ENCODE measurements around the gene RNF150.
"Not testable (repeated sequence)": the region's sequence is repeated elsewhere in the genome, so short reads cannot be mapped to it uniquely, and the experiment has no call there.

The RNF150 gene

DNA sequence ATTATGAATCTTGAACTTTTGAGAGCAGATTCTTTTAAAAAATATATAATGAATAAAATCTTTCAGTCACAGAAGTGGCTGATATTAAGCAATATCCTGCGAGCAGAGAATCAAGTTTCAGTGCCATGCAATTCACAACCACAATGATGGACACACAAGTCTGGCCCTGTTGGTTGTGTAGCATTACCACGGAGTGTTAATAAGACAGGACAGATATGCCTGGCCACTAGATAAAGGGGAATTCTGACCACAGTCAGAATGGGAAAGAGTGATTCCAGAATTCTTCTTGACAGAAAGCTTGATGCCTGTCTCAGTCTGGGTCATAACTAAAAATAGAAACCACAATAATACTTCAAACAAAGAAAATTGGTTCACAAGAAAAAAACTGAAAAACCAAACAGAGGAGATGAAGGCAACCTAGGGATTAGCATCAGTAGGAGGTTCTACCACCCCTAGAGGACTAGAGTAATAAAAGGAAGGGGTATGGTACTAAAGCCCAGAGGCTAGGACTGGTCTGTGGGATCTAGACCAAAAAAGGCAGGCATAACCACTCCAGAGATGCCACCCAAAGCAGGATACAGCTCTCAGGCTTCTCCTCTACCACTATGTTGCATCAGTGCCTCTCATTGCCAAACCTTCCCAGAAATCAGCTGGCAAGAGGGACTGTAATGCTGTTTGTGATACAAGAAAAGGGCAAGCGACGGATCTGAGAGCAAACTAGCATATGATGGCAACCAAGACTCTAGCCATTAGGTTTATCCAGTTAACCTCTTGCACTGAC lies 59.0 kb downstream of the RNF150 start:
- no peak for DNase-seq

- DNase-seq: no peak
These were observed 66.6 kb downstream of the RNF150 start for GRCh38 chr4:141066690-141067089.

- no peak for DNase-seq
These were observed 67.4 kb downstream of the RNF150 start for GRCh38 chr4:141065872-141066271.

GRCh38 chr4:141062651-141063050 lies 70.6 kb downstream of the RNF150 start:
- DNase-seq: no peak

GRCh38 chr4:141058591-141059512 lies 74.4 kb downstream of the RNF150 start:
- DNase-seq: no peak

DNA sequence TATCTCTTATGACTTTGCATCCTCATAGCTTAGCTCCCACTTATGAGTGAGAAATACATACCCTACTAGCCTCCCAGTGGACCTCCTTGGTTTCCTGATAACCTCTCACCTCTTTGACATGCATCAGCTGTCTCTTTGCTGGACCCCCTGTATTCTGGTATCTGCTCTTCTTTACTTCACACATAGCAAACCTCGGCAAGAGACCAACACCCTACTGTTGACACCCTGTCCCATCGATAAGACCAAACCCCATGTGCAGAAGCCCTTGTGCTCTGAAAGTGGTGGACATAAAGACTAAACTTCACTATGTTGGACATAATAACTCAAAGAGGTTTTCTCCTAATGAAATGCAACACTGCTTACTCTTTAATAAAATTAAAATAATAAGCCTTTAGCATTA lies 75.7 kb downstream of the RNF150 start:
- DNase-seq: no peak

- DNase-seq: no peak
These were observed 76.8 kb downstream of the RNF150 start for GRCh38 chr4:141056473-141056872.

- no peak for DNase-seq
These were observed 78.8 kb downstream of the RNF150 start for GRCh38 chr4:141054446-141054845.

DNA sequence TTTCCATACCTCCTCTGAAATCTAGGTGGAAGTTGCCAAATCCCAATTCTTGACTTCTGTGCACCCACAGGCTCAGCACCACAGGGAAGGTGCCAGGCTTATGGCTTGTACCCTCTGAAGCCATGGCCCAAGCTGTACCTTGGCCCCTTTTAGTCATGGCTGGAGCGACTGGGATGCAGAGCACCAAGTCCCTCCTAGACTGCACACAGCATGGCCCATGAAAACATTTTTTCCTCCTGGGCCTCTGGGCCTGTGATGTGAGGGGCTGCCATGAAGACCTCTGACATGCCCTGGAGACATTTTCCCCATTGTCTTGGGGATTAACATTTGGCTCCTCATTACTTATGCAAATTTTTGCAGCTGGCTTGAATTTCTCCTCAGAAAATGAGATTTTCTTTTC lies 82.3 kb downstream of the RNF150 start:
- DNase-seq: not testable (repeated sequence)

DNA sequence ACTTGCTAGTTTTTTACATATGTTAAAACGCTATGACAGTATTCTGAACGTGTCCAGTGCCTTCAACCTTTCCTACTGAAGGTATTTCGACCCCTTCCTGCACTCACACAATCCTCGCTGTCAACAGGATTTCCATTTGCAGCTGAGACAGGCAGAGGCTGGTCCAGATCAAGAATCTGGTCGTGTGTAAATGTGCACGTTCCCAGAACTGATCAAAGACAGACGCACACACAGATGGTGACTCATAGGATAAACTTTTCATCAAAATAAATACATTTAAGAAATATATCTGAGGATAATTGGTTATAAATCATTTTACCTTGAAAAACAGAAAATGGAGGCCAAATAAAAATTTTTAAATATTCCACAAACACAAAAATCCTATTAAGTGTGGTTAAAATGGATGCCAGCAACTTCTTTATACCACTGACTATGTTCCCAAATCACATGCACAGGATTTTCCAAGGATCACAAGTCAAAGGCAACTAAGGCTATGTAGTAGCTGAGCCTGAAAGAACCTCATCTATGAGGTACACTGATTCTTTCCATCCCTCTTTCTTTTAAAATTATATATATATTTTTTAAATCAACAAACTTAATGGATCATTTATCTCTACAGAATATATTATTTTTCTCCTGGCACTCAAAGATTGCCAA lies 85.9 kb downstream of the RNF150 start:
- DNase-seq: no peak

GRCh38 chr4:141046255-141046654 lies 87.0 kb downstream of the RNF150 start:
- DNase-seq: no peak

DNA sequence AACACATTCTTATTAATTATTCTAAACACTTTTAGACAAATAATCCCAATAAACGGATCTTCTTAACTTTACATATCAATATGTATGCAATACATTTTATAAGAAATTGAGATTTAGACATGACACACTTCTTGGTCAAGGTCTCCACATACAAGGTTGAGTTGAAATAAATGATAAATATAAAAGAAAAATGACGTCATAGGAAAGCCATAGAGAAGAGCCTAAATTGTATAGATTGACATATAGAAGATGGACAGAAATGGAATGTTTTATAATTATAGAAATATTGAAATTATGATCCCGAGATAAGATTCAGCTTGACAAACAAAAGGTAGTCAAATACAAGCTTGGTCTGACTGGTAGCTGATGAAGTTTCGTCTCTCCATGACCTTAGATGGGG lies 87.4 kb downstream of the RNF150 start:
- DNase-seq: no peak

- no peak for DNase-seq
These were observed 92.2 kb downstream of the RNF150 start for GRCh38 chr4:141041021-141041476.

DNA sequence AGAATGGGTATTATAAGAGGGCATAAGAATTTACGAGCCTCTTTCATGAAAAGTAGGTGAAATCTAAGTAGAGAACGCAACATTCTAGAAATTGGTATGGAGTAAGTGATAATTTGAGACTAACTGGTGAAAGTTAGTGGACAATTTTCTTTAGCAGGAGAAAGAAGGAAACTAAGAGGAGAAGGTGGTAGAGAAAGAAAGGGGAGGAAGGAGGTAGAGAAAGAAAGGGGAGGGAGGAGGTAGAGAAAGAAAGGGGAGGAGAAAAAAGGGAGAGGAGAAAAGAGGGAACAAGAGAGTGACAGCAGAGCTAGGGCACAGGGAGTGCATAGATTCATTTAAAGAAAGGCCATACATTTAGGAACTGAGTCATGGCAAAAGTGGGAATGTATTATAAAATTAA lies 94.1 kb downstream of the RNF150 start:
- DNase-seq: no peak

DNA sequence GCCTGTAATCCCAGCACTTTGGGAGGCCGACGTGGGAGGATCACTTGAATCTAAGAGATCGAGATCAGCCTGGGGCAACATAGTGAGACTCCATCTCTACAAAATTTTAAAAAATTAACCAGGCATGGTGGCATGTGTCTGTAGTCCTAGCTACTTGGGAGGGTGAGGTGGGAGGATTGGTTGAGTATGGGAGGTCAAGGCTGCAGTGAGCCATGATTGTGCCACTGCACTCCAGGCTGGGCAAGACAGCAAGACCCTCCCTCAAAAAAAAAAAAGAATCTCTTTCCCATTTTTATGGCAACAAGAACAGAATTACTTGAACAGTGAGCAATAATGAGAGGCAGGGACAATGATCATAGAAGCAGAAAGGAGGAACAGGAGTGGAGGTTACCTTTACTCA lies 94.8 kb downstream of the RNF150 start:
- DNase-seq: no peak

- no peak for DNase-seq
These were observed 95.8 kb downstream of the RNF150 start for GRCh38 chr4:141037446-141037845.

DNA sequence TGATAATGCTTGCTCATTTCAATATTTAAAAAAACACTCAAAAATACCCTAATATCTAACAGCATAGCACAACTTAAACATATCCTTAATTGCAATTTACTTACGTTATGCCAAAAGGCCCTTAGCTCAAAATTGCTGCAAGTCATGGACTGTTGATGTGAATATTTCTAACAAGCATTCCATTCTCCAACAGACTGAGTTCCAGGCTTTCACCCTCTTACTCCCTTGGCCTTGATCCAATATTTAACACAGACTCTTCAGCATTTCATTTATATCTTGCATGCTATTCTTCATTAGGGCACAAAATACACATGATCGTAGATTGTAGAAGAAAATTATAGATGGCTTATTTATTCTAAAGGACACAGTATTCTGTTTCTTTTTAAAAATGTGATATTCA lies 96.5 kb downstream of the RNF150 start:
- no peak for DNase-seq

DNA sequence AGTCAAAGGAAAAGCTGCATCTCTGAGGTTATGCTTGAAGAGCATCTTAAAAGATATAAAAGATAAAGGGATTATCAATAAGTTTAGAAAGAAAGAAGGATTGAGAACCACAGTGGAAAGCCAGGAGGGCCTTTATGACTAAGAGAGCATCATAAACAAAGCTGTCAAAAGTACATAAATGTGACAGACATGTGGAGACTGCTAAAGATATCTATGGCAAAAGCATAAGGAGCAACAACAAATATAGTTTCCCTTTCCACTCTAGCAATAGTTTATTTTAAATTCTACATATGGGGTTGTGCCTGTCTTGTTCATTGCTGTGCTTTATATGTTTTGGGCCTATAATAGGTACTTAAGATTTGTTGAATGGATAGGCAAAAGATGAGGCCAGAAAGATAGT lies 97.3 kb downstream of the RNF150 start:
- no peak for DNase-seq

DNA sequence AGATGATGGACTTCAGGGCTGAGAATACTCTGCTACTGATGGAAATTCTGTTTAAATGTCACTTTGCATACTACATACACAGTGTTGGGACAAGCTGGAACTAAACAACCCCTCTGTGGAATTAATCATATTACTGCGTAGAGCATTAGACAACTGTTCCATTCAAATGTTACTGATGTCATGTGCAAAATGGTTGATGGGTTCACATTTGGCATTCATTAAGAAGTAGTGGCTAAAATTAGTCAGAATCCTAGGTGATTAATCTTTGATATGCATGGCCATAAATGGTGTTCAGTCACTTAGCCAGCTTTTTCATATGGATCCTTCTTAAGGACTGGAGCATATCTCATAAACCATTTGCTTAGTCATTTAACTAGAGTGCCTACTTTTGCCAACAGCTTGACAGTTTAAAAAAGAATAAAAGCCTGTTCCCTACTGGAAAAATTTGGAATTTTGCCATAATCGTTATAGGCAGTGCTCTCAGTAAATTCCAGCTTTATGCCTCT lies 105.2 kb downstream of the RNF150 start:
- DNase-seq: no peak

GRCh38 chr4:141027421-141027820 lies 105.8 kb downstream of the RNF150 start:
- DNase-seq: no peak

DNA sequence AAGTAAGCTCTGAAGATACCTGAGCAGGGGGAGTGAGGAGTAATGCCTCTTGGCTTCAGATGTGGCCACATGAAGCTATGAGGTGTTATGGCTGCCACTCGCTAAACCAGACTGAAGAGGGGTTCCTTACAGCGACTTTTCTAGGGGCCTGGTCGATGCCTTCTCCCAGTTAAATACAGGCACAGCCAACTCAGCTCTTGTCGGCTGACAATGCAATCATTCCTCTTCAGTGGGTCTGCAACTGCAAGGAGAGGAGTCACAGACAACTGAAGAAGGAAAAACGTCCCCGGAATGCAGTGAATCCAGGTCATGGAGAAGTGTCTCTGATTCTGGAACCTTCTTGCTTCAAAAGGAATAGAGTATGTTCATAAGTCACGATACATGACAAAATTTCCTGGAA lies 106.4 kb downstream of the RNF150 start:
- no peak for DNase-seq

- DNase-seq: no peak
These were observed 110.2 kb downstream of the RNF150 start for GRCh38 chr4:141023051-141023450.

GRCh38 chr4:141022111-141022695 lies 111.1 kb downstream of the RNF150 start:
- DNase-seq: no peak
